ENCODE results near the gene RPUSD1. TPM values are rescaled to one million over a fixed set of nuclear protein-coding genes. Genes with fewer than 3 reads are reported as not detected.
A peak's percentile ranks its signal among the peaks of the same experiment; 100 is the strongest.
"Not testable (repeated sequence)": the region's sequence is repeated elsewhere in the genome, so short reads cannot be mapped to it uniquely, and the experiment has no call there.

RPUSD1 gene
- polyA plus RNA-seq, 10 donors = 6.8 to 13.7 (median 9.0) TPM

- DNase-seq = no peak
Observed at GRCh38 chr16:750485-750884, 37.7 kb downstream of the RPUSD1 start.

- no peak for DNase-seq
Observed at GRCh38 chr16:749010-749409, 39.2 kb downstream of the RPUSD1 start.

- no peak for DNase-seq
Observed at GRCh38 chr16:747978-748746, 40.0 kb downstream of the RPUSD1 start.

- DNase-seq = no peak
Observed at GRCh38 chr16:746637-747036, 41.5 kb downstream of the RPUSD1 start.

GRCh38 chr16:745739-746138 is 42.4 kb downstream of the RPUSD1 start:
- DNase-seq = no peak

- no peak for DNase-seq
Observed at GRCh38 chr16:743794-744500, 44.2 kb downstream of the RPUSD1 start.

- not testable (repeated sequence) for DNase-seq
Observed at GRCh38 chr16:742894-743293, 45.3 kb downstream of the RPUSD1 start.

- no peak for DNase-seq
Observed at GRCh38 chr16:741986-742629, 46.1 kb downstream of the RPUSD1 start.

- DNase-seq = peak; percentile 86 to 95 (median 92)
Observed at GRCh38 chr16:740764-741505, 47.2 kb downstream of the RPUSD1 start, which contains the start of gene CIAO3. Gene CIAO3 (minus strand): TSS chr16:740997. CDS start chr16:740985, 12 bp downstream.

- no peak for DNase-seq
Observed at GRCh38 chr16:740459-740763, 47.8 kb downstream of the RPUSD1 start.

- DNase-seq = no peak
Observed at GRCh38 chr16:739560-740458, 48.4 kb downstream of the RPUSD1 start.

GRCh38 chr16:736936-737481 is 51.2 kb downstream of the RPUSD1 start:
- DNase-seq = no peak

- DNase-seq = no peak
Observed at GRCh38 chr16:735982-736453, 52.2 kb downstream of the RPUSD1 start.

GRCh38 chr16:734981-735881 is 53.0 kb downstream of the RPUSD1 start:
- no peak for DNase-seq

Other genes starting within 250 kb of the RPUSD1 start
- under 1 TPM in 5 of 10 donors, not detected in 5; 0.09 to 0.25 (median 0.12) TPM for gene PRR35, start 228.0 kb downstream of the RPUSD1 start, polyA plus RNA-seq (ENCODE audit: insufficient read length in 10 of 10)
- gene NHLRC4, start 221.4 kb downstream of the RPUSD1 start, polyA plus RNA-seq (ENCODE audit: insufficient read length in 10 of 10) = 1 to 10 TPM in 5 of 10 donors, under 1 TPM in 5; 0.77 to 1.5 (median 0.98) TPM
- 10 to 100 TPM; 12.5 to 25.3 (median 16.8) TPM for gene PIGQ, start 218.4 kb downstream of the RPUSD1 start, polyA plus RNA-seq (ENCODE audit: insufficient read length in 10 of 10)
- 10 to 100 TPM in 8 of 10 donors, 1 to 10 TPM in 2; 8.9 to 15.7 (median 10.8) TPM for gene RAB40C, start 198.3 kb downstream of the RPUSD1 start, polyA plus RNA-seq (ENCODE audit: insufficient read length in 10 of 10)
- gene WFIKKN1, start 157.4 kb downstream of the RPUSD1 start, polyA plus RNA-seq (ENCODE audit: insufficient read length in 10 of 10) = under 1 TPM; 0.18 to 0.79 (median 0.40) TPM
- 10 to 100 TPM; 28.0 to 61.3 (median 40.0) TPM for gene METTL26, start 152.1 kb downstream of the RPUSD1 start, polyA plus RNA-seq (ENCODE audit: insufficient read length in 10 of 10)
- 10 to 100 TPM in 4 of 10 donors, 1 to 10 TPM in 6; 8.0 to 12.5 (median 9.8) TPM for gene MCRIP2, start 146.6 kb downstream of the RPUSD1 start, polyA plus RNA-seq (ENCODE audit: insufficient read length in 10 of 10)
- 10 to 100 TPM; 10.7 to 26.2 (median 17.5) TPM for gene WDR90, start 139.0 kb downstream of the RPUSD1 start, polyA plus RNA-seq (ENCODE audit: insufficient read length in 10 of 10)
- 10 to 100 TPM; 34.3 to 74.1 (median 54.4) TPM for gene RHOT2, start 120.2 kb downstream of the RPUSD1 start, polyA plus RNA-seq (ENCODE audit: insufficient read length in 10 of 10)
- 1 to 10 TPM in 8 of 10 donors, under 1 TPM in 2; 0.85 to 1.8 (median 1.2) TPM for gene RHBDL1, start 112.7 kb downstream of the RPUSD1 start, polyA plus RNA-seq (ENCODE audit: insufficient read length in 10 of 10)
- gene STUB1, start 108.0 kb downstream of the RPUSD1 start, polyA plus RNA-seq (ENCODE audit: insufficient read length in 10 of 10) = 100 to 1,000 TPM in 4 of 10 donors, 10 to 100 TPM in 6; 73.3 to 119 (median 98.5) TPM
- 10 to 100 TPM; 23.1 to 41.3 (median 29.5) TPM for gene JMJD8, start 104.0 kb downstream of the RPUSD1 start, polyA plus RNA-seq (ENCODE audit: insufficient read length in 10 of 10)
- gene WDR24, start 98.0 kb downstream of the RPUSD1 start, polyA plus RNA-seq (ENCODE audit: insufficient read length in 10 of 10) = 1 to 10 TPM; 5.0 to 8.6 (median 7.1) TPM
- 1 to 10 TPM in 2 of 10 donors, under 1 TPM in 8; 0.22 to 1.1 (median 0.44) TPM for gene FBXL16, start 82.6 kb downstream of the RPUSD1 start, polyA plus RNA-seq (ENCODE audit: insufficient read length in 10 of 10)
- 10 to 100 TPM; 18.5 to 34.8 (median 27.3) TPM for gene METRN, start 73.3 kb downstream of the RPUSD1 start, polyA plus RNA-seq (ENCODE audit: insufficient read length in 10 of 10)
- gene ANTKMT, start 67.2 kb downstream of the RPUSD1 start, polyA plus RNA-seq (ENCODE audit: insufficient read length in 10 of 10) = 10 to 100 TPM in 6 of 10 donors, 1 to 10 TPM in 4; 6.4 to 18.5 (median 12.9) TPM
- gene CCDC78, start 61.9 kb downstream of the RPUSD1 start, polyA plus RNA-seq (ENCODE audit: insufficient read length in 10 of 10) = 1 to 10 TPM in 4 of 10 donors, under 1 TPM in 6; 0.59 to 2.1 (median 0.96) TPM
- gene HAGHL, start 61.3 kb downstream of the RPUSD1 start, polyA plus RNA-seq (ENCODE audit: insufficient read length in 10 of 10) = 1 to 10 TPM; 1.3 to 6.8 (median 2.0) TPM
- gene CIAO3, start 47.4 kb downstream of the RPUSD1 start, polyA plus RNA-seq (ENCODE audit: insufficient read length in 10 of 10) = 10 to 100 TPM; 11.4 to 17.5 (median 15.0) TPM
- 1 to 10 TPM in 2 of 10 donors, under 1 TPM in 8; 0.28 to 3.8 (median 0.55) TPM for gene MSLN, start 27.6 kb downstream of the RPUSD1 start, polyA plus RNA-seq (ENCODE audit: insufficient read length in 10 of 10)
- 10 to 100 TPM in 9 of 10 donors, 1 to 10 TPM in 1; 9.3 to 20.5 (median 14.5) TPM for gene CHTF18, start 239 bp upstream of the RPUSD1 start, polyA plus RNA-seq (ENCODE audit: insufficient read length in 10 of 10)
- gene GNG13, start 12.4 kb upstream of the RPUSD1 start, polyA plus RNA-seq (ENCODE audit: insufficient read length in 10 of 10) = under 1 TPM in 1 of 10 donors, not detected in 9; 0.16 TPM
- 10 to 100 TPM in 6 of 10 donors, 1 to 10 TPM in 4; 7.7 to 13.5 (median 10.4) TPM for gene LMF1, start 182.6 kb upstream of the RPUSD1 start, polyA plus RNA-seq (ENCODE audit: insufficient read length in 10 of 10)
- gene SOX8, start 193.4 kb upstream of the RPUSD1 start, polyA plus RNA-seq (ENCODE audit: insufficient read length in 10 of 10) = 10 to 100 TPM; 29.4 to 38.0 (median 31.9) TPM

Data from muscle of back (tissue), 11 donors.